Esophagus muscularis mucosa (tissue), 4 donors: Measurements from ENCODE around the gene METTL27. TPM values are rescaled to one million over a fixed set of nuclear protein-coding genes. Genes with fewer than 3 reads are reported as not detected.
A peak's percentile ranks its signal among the peaks of the same experiment; 100 is the strongest.

Experiments
- DNase-seq: peaks from one replicate; pipeline ENCODE4 v3.0.0-alpha.2; 2017; ENCODE audit errors: extremely low spot score
- H3K27ac ChIP-seq, 4 donors: fragments of 200-600 bp; sonication (generic); replicated peaks in 1 of 4; 1 replicate in 3 of 4; 2 replicates in 1 of 4; pipeline ENCODE4 v1.5.1; 2016 to 2019; ENCODE audit warnings: mild to moderate bottlenecking in 1 of 4
- H3K27me3 ChIP-seq, 4 donors: fragments of 200-600 bp; sonication (generic); one replicate each; pipeline versions ENCODE4 v1.5.1 to v1.6.0; 2016 to 2019
- H3K36me3 ChIP-seq, 4 donors: fragments of 200-600 bp; sonication (generic); one replicate each; pipeline ENCODE4 v1.5.1; 2016 to 2019
- H3K4me1 ChIP-seq, 4 donors: fragments of 200-600 bp; sonication (generic); one replicate each; pipeline ENCODE4 v1.5.1; 2016 to 2019
- H3K4me3 ChIP-seq, 4 donors: fragments of 200-600 bp; sonication (generic); 1 replicate in 2 of 4; 2 replicates in 2 of 4; pipeline ENCODE4 v1.5.1; 2016 to 2019; ENCODE audit warnings: mild to moderate bottlenecking in 4 of 4, moderate library complexity in 1 of 4
- H3K9me3 ChIP-seq, 4 donors: fragments of 200-600 bp; sonication (generic); 1 replicate in 3 of 4; 2 replicates in 1 of 4; pipeline ENCODE4 v1.5.1; 2016 to 2019
- CTCF ChIP-seq, 3 experiments: fragments of 200-600 bp in 2 of 3; fragments of 450-650 bp in 1 of 3; sonication (generic) in 2 of 3; IDR thresholded peaks; one replicate each; pipeline ENCODE4 v1.5.1; 2017 to 2019; ENCODE audit warnings: antibody characterized with exemption in 3 of 3, mild to moderate bottlenecking in 2 of 3, moderate library complexity in 1 of 3
- EP300 ChIP-seq: sonication (generic); formaldehyde crosslinking; IDR thresholded peaks from one replicate; pipeline ENCODE4 v1.6.1; 2017; ENCODE audit warnings: antibody characterized with exemption
- POLR2A ChIP-seq: fragments of 450-650 bp; IDR thresholded peaks from one replicate; pipeline ENCODE4 v1.6.1; 2017; ENCODE audit warnings: antibody characterized with exemption, moderate library complexity, mild to moderate bottlenecking, low read depth
- POLR2AphosphoS5 ChIP-seq, 2 donors: sonication (generic); formaldehyde crosslinking; IDR thresholded peaks; one replicate each; pipeline ENCODE4 v1.6.1; 2017; ENCODE audit warnings: antibody characterized with exemption in 2 of 2
- WGBS: methylation state at CpG from one replicate; pipeline ENCODE4 v1.1.5; 2018; 5-methylcytosine and 5-hydroxymethylcytosine counted together
- intact Hi-C: fragments of 100-400 bp; cut with DNase I; formaldehyde crosslinking; loops from one replicate; pipeline ENCODE4 v1.15.1; 2023
- total RNA-seq, 4 donors: library from RNA; depleted of rRNA; stranded (reverse); fragments of >200 nt; gene quantifications; one replicate each; pipeline versions ENCODE4 v1.1.0 to v1.2.1, GENCODE V29; 2016

Gene METTL27
- total RNA-seq, 4 donors from 2014 or later: 0.83 to 4.0 (median 2.8) TPM

DNA sequence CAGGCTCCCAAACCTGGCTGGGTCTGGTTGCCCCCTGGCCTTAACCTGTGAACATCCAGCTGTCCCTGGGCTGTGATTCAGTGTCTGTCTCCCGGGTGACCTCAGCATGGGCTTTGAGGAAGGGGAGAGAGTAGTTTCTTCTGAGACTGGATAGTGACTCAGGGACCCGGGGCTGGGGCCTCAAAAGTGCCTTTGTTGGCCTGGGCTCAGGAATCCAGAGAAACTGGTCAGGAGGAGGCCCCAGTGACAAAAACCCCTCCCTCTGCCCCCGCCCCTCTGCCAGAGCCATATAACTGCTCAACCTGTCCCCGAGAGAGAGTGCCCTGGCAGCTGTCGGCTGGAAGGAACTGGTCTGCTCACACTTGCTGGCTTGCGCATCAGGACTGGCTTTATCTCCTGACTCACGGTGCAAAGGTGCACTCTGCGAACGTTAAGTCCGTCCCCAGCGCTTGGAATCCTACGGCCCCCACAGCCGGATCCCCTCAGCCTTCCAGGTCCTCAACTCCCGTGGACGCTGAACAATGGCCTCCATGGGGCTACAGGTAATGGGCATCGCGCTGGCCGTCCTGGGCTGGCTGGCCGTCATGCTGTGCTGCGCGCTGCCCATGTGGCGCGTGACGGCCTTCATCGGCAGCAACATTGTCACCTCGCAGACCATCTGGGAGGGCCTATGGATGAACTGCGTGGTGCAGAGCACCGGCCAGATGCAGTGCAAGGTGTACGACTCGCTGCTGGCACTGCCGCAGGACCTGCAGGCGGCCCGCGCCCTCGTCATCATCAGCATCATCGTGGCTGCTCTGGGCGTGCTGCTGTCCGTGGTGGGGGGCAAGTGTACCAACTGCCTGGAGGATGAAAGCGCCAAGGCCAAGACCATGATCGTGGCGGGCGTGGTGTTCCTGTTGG is 11.4 kb downstream of the METTL27 start, which contains the start of gene CLDN4:
Gene CLDN4, plus strand, starts transcription at position 316 of the 903 bp plus-strand sequence. Its CDS starts 206 bp downstream, at position 522.
- Histone ChIP-seq H3K9me3 (no peaks in the 10 kb centered on the region), H3K36me3 (no peaks in the 10 kb centered on the region), H3K4me1 (peaks cover 3 to 21% (median 17%) of the 10 kb centered on the region in 4 donors), H3K27me3 (peaks cover 0 to 61% (median 2%) of the 10 kb centered on the region in 4 donors), H3K27ac (no peak within 1 kb of the TSS), H3K4me3 (peak within 1 kb of the TSS in 1 of 4 donors; percentile 25)
- no peak for TF ChIP-seq EP300
- no peak for TF ChIP-seq CTCF (IDR thresholded peaks at IDR 0.05)
- no peak for TF ChIP-seq POLR2AphosphoS5 (IDR thresholded peaks at IDR 0.05)
- TF ChIP-seq POLR2A: no peak
- WGBS: 30% methylated on average over 3 of the region's 42 CpGs
- intact Hi-C loops: no loop called here
- no peak for DNase-seq

- no peaks in the 10 kb centered on the region for H3K36me3 ChIP-seq
- DNase-seq: no peak
- intact Hi-C loops: no loop called here
- H3K9me3 ChIP-seq: no peaks in the 10 kb centered on the region
- H3K27ac ChIP-seq: no peak overlapping the region
- H3K4me3 ChIP-seq: no peak overlapping the region
- peaks cover 3 to 21% (median 17%) of the 10 kb centered on the region in 4 donors for H3K4me1 ChIP-seq
- peaks cover 0 to 61% (median 2%) of the 10 kb centered on the region in 4 donors for H3K27me3 ChIP-seq
- TF ChIP-seq POLR2AphosphoS5 (IDR thresholded peaks at IDR 0.05) (no peak), EP300 (no peak), POLR2A (no peak), CTCF (IDR thresholded peaks at IDR 0.05) (no peak)
- 78% methylated on average over 13 of the region's 13 CpGs for WGBS
Observed at GRCh38 chr7:73829921-73830680, 12.2 kb downstream of the METTL27 start.

DNA sequence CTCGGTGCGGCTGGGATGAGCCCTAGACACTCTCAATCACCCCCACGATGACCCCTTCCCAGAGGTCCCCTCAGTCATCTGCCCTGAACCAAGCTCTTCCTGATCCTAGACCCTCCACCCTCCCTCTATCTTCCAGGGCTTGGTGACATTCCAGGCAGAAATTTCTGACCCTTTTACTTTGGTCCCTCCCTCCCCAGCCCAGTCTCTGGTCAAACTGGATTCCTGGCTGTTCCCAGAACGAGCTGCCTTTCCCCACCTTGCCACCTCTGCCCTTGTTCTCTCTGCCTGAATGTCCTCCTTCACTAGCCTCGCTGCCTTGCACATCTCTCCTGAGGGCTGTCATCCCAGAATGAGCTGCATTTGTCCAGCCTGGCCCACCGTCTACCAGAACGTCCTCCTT is 12.8 kb downstream of the METTL27 start:
- Histone ChIP-seq H3K4me3 (no peak overlapping the region), H3K9me3 (no peaks in the 10 kb centered on the region), H3K4me1 (peaks cover 3 to 21% (median 17%) of the 10 kb centered on the region in 4 donors), H3K27me3 (peaks cover 0 to 58% (median 2%) of the 10 kb centered on the region in 4 donors), H3K36me3 (no peaks in the 10 kb centered on the region), H3K27ac (no peak overlapping the region)
- DNase-seq: no peak
- TF ChIP-seq POLR2AphosphoS5 (IDR thresholded peaks at IDR 0.05): no peak
- no peak for TF ChIP-seq EP300
- no peak for TF ChIP-seq CTCF (IDR thresholded peaks at IDR 0.05)
- TF ChIP-seq POLR2A: no peak
- intact Hi-C loops: no loop called here
- 59% methylated on average over 7 of the region's 7 CpGs for WGBS

DNA sequence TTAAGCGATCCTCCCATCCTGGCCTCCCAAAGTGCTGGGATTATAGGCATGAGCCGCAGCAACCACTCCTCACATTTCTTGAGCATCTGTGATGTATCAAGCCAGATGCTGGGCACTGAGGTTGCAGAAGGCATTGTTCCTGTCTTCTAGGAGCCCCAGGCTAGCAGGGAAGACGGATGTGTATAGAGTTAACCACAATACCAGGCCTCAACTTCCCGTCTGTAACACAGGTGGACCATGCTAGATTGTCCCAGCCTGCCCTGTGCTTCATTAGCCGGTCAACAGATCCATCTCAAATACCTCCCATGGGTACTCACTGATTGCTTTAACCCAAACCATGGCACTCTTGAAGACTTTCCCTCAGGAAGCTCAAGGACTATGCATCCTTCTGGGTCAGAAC is 13.3 kb downstream of the METTL27 start:
- TF ChIP-seq CTCF (IDR thresholded peaks at IDR 0.05) (no peak), POLR2AphosphoS5 (IDR thresholded peaks at IDR 0.05) (no peak), POLR2A (no peak), EP300 (no peak)
- 100% methylated on average over 3 of the region's 5 CpGs for WGBS
- intact Hi-C loops: no loop called here
- H3K4me1 ChIP-seq: peaks cover 3 to 21% (median 17%) of the 10 kb centered on the region in 4 donors
- H3K4me3 ChIP-seq: no peak overlapping the region
- DNase-seq: no peak
- H3K36me3 ChIP-seq: no peaks in the 10 kb centered on the region
- peaks cover 0 to 53% (median 2%) of the 10 kb centered on the region in 4 donors for H3K27me3 ChIP-seq
- no peak overlapping the region for H3K27ac ChIP-seq
- H3K9me3 ChIP-seq: no peaks in the 10 kb centered on the region
